Endothelial cell (in vitro differentiated cells): ENCODE results near the gene C14orf132. TPM values are rescaled to one million over a fixed set of nuclear protein-coding genes. Genes with fewer than 3 reads are reported as not detected.

Source experiments
- DNase-seq: peaks from one replicate; pipeline ENCODE4 v3.0.0; 2021; ENCODE audit warnings: low spot score
- H3K27ac Mint-ChIP-seq: one replicate; pipeline ENCODE4 v1.8.0; 2021; ENCODE audit warnings: mixed read lengths, inconsistent platforms; ENCODE audit not compliant: unreplicated experiment
- H3K27me3 Mint-ChIP-seq: one replicate; pipeline ENCODE4 v1.8.0; 2021; ENCODE audit warnings: mild to moderate bottlenecking, moderate library complexity, mixed read lengths, inconsistent platforms; ENCODE audit not compliant: unreplicated experiment
- H3K36me3 Mint-ChIP-seq: one replicate; pipeline ENCODE4 v1.8.0; 2021; ENCODE audit warnings: mild to moderate bottlenecking, low read depth, mixed read lengths, inconsistent platforms; ENCODE audit not compliant: unreplicated experiment
- H3K4me1 Mint-ChIP-seq: one replicate; pipeline ENCODE4 v1.8.0; 2021; ENCODE audit warnings: mild to moderate bottlenecking, mixed read lengths, inconsistent platforms; ENCODE audit not compliant: unreplicated experiment
- H3K4me3 Mint-ChIP-seq: one replicate; pipeline ENCODE4 v1.8.0; 2021; ENCODE audit warnings: mild to moderate bottlenecking, mixed read lengths, inconsistent platforms; ENCODE audit not compliant: unreplicated experiment
- H3K9me3 Mint-ChIP-seq: one replicate; pipeline ENCODE4 v1.8.0; 2021; ENCODE audit warnings: mixed read lengths, inconsistent platforms; ENCODE audit not compliant: unreplicated experiment
- long read RNA-seq: library from polyadenylated mRNA; unstranded; transcript quantifications from one replicate; pipeline ENCODE4 v2.0.0, GENCODE V29; 2020; ENCODE audit not compliant: unreplicated experiment
- total RNA-seq: library from RNA; stranded (reverse); fragmentation: NEBNext Ultra II Directional; extraction: Animal tissue kit (Norgen Biotek cat#: 25700); gene quantifications from one replicate; pipeline ENCODE4 v1.2.1, GENCODE V29; 2021; ENCODE audit not compliant: unreplicated experiment
- TF ChIP-seq, protein P1 (sequence below): fragments of 200-600 bp; sonication (generic); IDR thresholded peaks from one replicate; pipeline ENCODE4 v1.5.0; 2021; ENCODE audit warnings: antibody characterized with exemption; ENCODE audit not compliant: unreplicated experiment

Gene C14orf132
- 4.4 TPM for total RNA-seq
- long read RNA-seq, partial matches to known transcripts: 0 of 1 reads
- long read RNA-seq, other reads (novel, unspliced or antisense): 1 of 1 reads

DNA sequence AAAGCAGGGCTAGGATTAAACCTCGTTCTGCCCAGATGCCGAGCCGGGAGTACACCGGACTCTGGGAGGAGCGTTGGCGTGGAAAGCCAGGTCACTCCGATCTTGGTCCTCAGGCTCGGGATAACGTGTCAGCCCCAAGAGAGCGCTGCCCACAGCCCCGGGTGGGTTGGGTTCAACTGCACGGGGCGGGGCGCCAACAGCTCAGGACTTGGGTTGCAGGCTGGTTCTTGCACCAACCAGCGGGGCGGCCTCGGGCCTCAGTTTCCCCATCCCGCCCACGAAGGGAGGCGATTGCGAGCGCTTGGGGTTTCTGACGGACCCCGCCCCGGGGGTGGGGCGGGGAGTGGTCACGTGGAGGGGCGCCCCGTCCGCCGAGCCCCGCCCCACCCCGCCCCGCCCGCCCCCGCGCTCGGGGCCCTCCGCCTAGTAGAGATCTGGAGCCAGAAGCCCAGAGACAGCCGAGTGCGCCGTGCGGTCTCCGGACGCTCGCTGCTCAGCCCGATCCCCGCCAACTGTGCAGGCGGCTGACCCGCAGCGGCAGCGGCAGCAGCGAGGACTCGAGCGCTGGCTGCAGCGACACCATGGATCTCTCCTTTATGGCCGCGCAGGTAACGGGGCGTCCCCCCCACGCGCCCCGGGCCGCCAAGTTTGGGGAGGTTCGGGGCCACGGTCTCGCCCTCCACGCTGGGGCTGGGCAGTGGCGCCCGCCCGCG lies at the start of gene C14orf132:
TSS of gene C14orf132 (plus strand) at position 443 of the 713 bp plus-strand sequence. CDS start at position 582, 139 bp downstream.
- Mint-ChIP-seq H3K9me3 (no peaks in the 10 kb centered on the region), H3K36me3 (no peaks in the 10 kb centered on the region), H3K4me1 (no peaks in the 10 kb centered on the region), H3K27me3 (peaks cover 11% of the 10 kb centered on the region), H3K4me3 (peak within 1 kb of the TSS; percentile 87), H3K27ac (no peak within 1 kb of the TSS)
- DNase-seq: peak; percentile 57
- TF ChIP-seq, protein P1, sequence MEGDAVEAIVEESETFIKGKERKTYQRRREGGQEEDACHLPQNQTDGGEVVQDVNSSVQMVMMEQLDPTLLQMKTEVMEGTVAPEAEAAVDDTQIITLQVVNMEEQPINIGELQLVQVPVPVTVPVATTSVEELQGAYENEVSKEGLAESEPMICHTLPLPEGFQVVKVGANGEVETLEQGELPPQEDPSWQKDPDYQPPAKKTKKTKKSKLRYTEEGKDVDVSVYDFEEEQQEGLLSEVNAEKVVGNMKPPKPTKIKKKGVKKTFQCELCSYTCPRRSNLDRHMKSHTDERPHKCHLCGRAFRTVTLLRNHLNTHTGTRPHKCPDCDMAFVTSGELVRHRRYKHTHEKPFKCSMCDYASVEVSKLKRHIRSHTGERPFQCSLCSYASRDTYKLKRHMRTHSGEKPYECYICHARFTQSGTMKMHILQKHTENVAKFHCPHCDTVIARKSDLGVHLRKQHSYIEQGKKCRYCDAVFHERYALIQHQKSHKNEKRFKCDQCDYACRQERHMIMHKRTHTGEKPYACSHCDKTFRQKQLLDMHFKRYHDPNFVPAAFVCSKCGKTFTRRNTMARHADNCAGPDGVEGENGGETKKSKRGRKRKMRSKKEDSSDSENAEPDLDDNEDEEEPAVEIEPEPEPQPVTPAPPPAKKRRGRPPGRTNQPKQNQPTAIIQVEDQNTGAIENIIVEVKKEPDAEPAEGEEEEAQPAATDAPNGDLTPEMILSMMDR: no peak

DNA sequence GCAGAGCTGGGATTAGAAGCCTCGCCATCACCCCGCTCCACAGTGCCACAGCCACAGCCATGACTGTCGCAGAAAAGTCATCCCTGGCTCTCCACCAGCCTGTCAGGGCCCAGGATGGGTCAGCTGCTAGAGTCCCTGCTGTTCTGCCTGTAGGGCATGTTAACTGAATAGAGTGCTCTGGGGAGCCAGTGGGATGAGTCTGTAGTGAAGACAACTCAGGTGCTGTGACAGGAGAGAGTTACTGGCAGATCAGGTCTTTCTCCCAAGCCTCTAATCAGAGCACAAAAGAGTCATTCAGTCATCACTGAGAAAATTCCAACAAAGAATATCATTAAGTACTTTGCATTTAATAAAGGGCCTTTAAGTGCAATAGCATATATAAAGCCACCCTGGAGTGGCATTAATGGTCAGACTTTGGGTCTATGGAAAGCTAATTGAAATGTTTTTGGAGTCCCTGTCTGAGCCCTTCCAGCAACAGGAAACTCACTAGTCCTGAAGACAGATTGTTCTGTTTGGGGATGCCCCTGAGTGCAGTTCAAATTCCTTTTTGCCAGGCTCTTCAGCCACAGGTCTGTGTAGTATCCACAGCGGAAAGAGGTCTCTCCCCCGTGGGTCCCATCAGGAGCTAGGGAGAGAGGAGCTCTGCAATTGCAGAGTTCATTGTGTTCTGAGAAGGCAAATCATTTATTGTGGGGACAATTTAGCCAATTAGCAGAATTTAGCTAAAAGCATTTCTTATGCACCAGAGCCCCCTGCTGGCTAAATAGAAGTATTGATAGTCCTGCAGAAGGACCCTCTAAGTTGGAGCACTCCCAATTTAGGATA lies 45.2 kb upstream of the C14orf132 start:
- no peak overlapping the region for H3K27ac Mint-ChIP-seq
- peaks cover 6% of the 10 kb centered on the region for H3K9me3 Mint-ChIP-seq
- H3K4me1 Mint-ChIP-seq: peaks cover under 1% of the 10 kb centered on the region
- H3K4me3 Mint-ChIP-seq: no peak overlapping the region
- TF ChIP-seq, protein P1: peak; percentile 92
- H3K27me3 Mint-ChIP-seq: no peaks in the 10 kb centered on the region
- no peaks in the 10 kb centered on the region for H3K36me3 Mint-ChIP-seq
- peak; percentile 21 for DNase-seq

DNA sequence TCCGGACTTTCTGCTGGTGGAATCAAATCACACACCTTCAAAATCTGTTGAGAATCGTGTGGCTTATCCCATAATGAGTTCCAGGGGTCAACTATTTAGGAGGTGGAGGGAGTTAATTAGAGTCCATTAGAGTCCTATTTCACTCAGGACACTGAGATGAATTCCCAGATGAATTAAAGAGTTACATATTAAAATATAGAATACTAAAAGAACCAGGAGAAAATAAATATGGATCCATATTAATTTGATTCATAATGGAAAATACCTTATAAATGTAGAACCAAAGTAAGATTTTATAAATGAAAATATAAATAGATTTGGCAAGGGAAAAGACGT lies 44.6 kb upstream of the C14orf132 start:
- no peak overlapping the region for H3K27ac Mint-ChIP-seq
- H3K9me3 Mint-ChIP-seq: peaks cover 5% of the 10 kb centered on the region
- no peaks in the 10 kb centered on the region for H3K36me3 Mint-ChIP-seq
- no peaks in the 10 kb centered on the region for H3K27me3 Mint-ChIP-seq
- no peak for DNase-seq
- peaks cover 3% of the 10 kb centered on the region for H3K4me1 Mint-ChIP-seq
- TF ChIP-seq, protein P1: no peak
- no peak overlapping the region for H3K4me3 Mint-ChIP-seq

DNA sequence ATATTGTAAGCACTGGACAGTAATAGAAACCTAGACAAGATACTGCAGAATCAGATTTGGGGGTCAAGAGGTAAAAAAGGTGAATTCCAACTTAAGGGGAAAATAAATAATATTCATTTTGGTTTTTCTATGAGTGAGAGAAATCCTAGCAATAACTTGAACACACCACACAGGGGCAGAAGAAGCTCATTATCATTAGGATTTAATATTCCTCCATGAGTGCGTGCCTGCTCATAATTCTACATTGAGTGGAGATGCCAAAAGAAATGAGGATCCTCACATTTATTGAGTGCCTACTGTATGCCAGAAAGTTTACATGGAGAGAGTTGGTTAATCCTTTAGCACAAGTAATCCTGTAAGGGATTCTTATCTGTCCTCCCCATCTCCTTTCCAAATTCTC lies 40.5 kb upstream of the C14orf132 start:
- H3K4me1 Mint-ChIP-seq: peaks cover 3% of the 10 kb centered on the region
- no peaks in the 10 kb centered on the region for H3K27me3 Mint-ChIP-seq
- no peaks in the 10 kb centered on the region for H3K9me3 Mint-ChIP-seq
- H3K36me3 Mint-ChIP-seq: no peaks in the 10 kb centered on the region
- TF ChIP-seq, protein P1: no peak
- no peak overlapping the region for H3K4me3 Mint-ChIP-seq
- H3K27ac Mint-ChIP-seq: no peak overlapping the region
- DNase-seq: no peak
